GM23248 (cell line): Measurements from ENCODE around the gene BCL2. TPM values are rescaled to one million over a fixed set of nuclear protein-coding genes. Genes with fewer than 3 reads are reported as not detected.

Experiments
- DNase-seq: peaks from one replicate; pipeline ENCODE4 v3.0.0-alpha.2; 2015
- H2AFZ ChIP-seq: fragments of 200-600 bp; sonication (generic); 2 replicates; pipeline ENCODE4 v1.6.1; 2016; ENCODE audit warnings: antibody characterized with exemption
- H3F3A ChIP-seq: fragments of 200-600 bp; sonication (generic); 2 replicates; pipeline ENCODE4 v1.6.1; 2016; ENCODE audit warnings: mild to moderate bottlenecking, antibody characterized with exemption, mixed run types; ENCODE audit not compliant: insufficient read depth
- H3K27ac ChIP-seq: fragments of 200-600 bp; sonication (generic); 2 replicates; pipeline ENCODE4 v1.5.1; 2016; ENCODE audit warnings: mild to moderate bottlenecking
- H3K27me3 ChIP-seq: fragments of 200-600 bp; sonication (generic); replicated peaks from 2 replicates; pipeline ENCODE4 v1.6.1; 2016; ENCODE audit warnings: mild to moderate bottlenecking; ENCODE audit not compliant: insufficient read depth
- H3K36me3 ChIP-seq: fragments of 200-600 bp; sonication (generic); 2 replicates; pipeline ENCODE4 v1.6.1; 2016; ENCODE audit warnings: low read depth, mild to moderate bottlenecking
- H3K4me1 ChIP-seq: fragments of 200-600 bp; sonication (generic); 2 replicates; pipeline ENCODE4 v1.6.1; 2016; ENCODE audit warnings: mild to moderate bottlenecking; ENCODE audit not compliant: insufficient read depth
- H3K4me2 ChIP-seq: fragments of 200-600 bp; sonication (generic); one replicate; pipeline ENCODE4 v1.6.1; 2016; ENCODE audit warnings: mild to moderate bottlenecking; ENCODE audit not compliant: unreplicated experiment
- H3K4me3 ChIP-seq: fragments of 200-600 bp; sonication (generic); 2 replicates; pipeline ENCODE4 v1.5.1; 2016; ENCODE audit warnings: mild to moderate bottlenecking
- H3K79me2 ChIP-seq: fragments of 200-600 bp; sonication (generic); 2 replicates; pipeline ENCODE4 v1.6.1; 2016; ENCODE audit warnings: mild to moderate bottlenecking; ENCODE audit not compliant: insufficient read depth
- H3K9ac ChIP-seq: fragments of 200-600 bp; sonication (generic); 2 replicates; pipeline ENCODE4 v1.6.1; 2016; ENCODE audit warnings: mild to moderate bottlenecking
- H3K9me2 ChIP-seq: fragments of 200-600 bp; sonication (generic); 2 replicates; pipeline ENCODE4 v1.6.1; 2016; ENCODE audit warnings: mixed run types, mild to moderate bottlenecking, moderate library complexity; ENCODE audit not compliant: insufficient read depth
- H3K9me3 ChIP-seq: fragments of 200-600 bp; sonication (generic); one replicate; pipeline ENCODE4 v1.6.1; 2017; ENCODE audit warnings: low read depth
- H4K20me1 ChIP-seq: fragments of 200-600 bp; sonication (generic); 2 replicates; pipeline ENCODE4 v1.6.0; 2016; ENCODE audit not compliant: insufficient read depth
- EZH2 ChIP-seq: fragments of 200-600 bp; sonication (generic); IDR thresholded peaks from 2 replicates; pipeline ENCODE4 v1.6.1; 2018; ENCODE audit warnings: antibody characterized with exemption, mild to moderate bottlenecking; ENCODE audit not compliant: insufficient read depth, poor library complexity, severe bottlenecking
- EZH2phosphoT487 ChIP-seq: fragments of 200-600 bp; sonication (generic); IDR thresholded peaks from 2 replicates; pipeline ENCODE4 v1.6.1; 2018; ENCODE audit warnings: antibody characterized with exemption, moderate library complexity, mild to moderate bottlenecking, low read depth; ENCODE audit not compliant: insufficient read depth
- WGBS, 2 experiments: methylation state at CpG; one replicate each; pipeline ENCODE4 v1.1.6; 2015 to 2017; ENCODE audit warnings: low lambda C conversion rate in 2 of 2, low coverage in 1 of 2; ENCODE audit errors: missing lambda C conversion rate in 2 of 2; 5-methylcytosine and 5-hydroxymethylcytosine counted together
- in situ Hi-C: fragments of 300-500 bp; cut with MboI; formaldehyde crosslinking; loops from 2 replicates; pipeline ENCODE4 v1.15.0; 2020
- polyA plus RNA-seq: library from polyadenylated mRNA; unstranded; fragments of >200 nt; fragmentation: Nextera tagmentation; extraction: Ambion mirVana; gene quantifications from 2 replicates; pipeline ENCODE4 v1.2.1, GENCODE V29; 2016
- total RNA-seq: library from RNA; depleted of rRNA; stranded (reverse); fragments of >200 nt; shearing (Covaris generic); gene quantifications from 2 replicates; pipeline ENCODE4 v1.2.3, GENCODE V29; 2014

The BCL2 gene
- total and polyA plus RNA-seq, 2 experiments from 2014 or later: 0.30 to 1.5 TPM

GRCh38 chr18:63292831-63293683 is 26.5 kb downstream of the BCL2 start:
- Histone ChIP-seq H3K9me2 (no peaks in the 10 kb centered on the region), H3F3A (no peaks in the 10 kb centered on the region), H3K79me2 (no peaks in the 10 kb centered on the region), H3K4me1 (no peaks in the 10 kb centered on the region), H3K27ac (no peak overlapping the region), H3K9ac (no peak overlapping the region), H3K4me2 (no peak overlapping the region), H3K27me3 (no peaks in the 10 kb centered on the region), H3K9me3 (no peaks in the 10 kb centered on the region), H3K4me3 (no peak overlapping the region), H3K36me3 (no peaks in the 10 kb centered on the region), H4K20me1 (no peaks in the 10 kb centered on the region), H2AFZ (no peak overlapping the region)
- TF ChIP-seq EZH2 (no peak), EZH2phosphoT487 (no peak)
- no peak for DNase-seq
- WGBS, 2 experiments: 59 to 66% methylated on average over 11 of the region's 11 CpGs
- in situ Hi-C loops: no loop called here

DNA sequence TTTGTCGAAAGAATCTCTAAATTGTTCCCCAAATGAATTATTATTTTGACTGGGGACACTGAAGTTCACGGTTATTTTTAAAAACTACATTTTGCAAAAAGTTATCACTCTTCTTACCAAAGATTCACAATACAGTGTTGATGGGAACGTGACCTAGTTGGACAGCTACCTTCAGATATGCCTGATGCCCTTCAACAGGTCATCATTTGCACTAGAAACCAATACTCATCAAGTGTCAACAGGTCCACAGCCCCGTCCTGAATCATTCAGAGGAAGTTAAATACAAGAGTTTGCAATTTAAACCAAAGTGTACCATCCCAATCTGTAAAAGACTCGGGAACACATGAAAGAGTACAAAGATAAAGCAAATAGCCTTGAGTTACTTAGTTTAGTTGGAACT is 28.3 kb downstream of the BCL2 start:
- Histone ChIP-seq H3K9me3 (no peaks in the 10 kb centered on the region), H3K4me1 (no peaks in the 10 kb centered on the region), H3K9ac (no peak overlapping the region), H3K4me2 (no peak overlapping the region), H3F3A (no peaks in the 10 kb centered on the region), H3K4me3 (no peak overlapping the region), H4K20me1 (no peaks in the 10 kb centered on the region), H3K9me2 (no peaks in the 10 kb centered on the region), H3K27ac (no peak overlapping the region), H3K36me3 (no peaks in the 10 kb centered on the region), H3K79me2 (no peaks in the 10 kb centered on the region), H3K27me3 (no peaks in the 10 kb centered on the region), H2AFZ (no peak overlapping the region)
- no peak for DNase-seq
- in situ Hi-C loops: no loop called here
- WGBS, 2 experiments: 87 to 89% methylated on average over 5 of the region's 5 CpGs
- TF ChIP-seq EZH2phosphoT487 (no peak), EZH2 (no peak)

DNA sequence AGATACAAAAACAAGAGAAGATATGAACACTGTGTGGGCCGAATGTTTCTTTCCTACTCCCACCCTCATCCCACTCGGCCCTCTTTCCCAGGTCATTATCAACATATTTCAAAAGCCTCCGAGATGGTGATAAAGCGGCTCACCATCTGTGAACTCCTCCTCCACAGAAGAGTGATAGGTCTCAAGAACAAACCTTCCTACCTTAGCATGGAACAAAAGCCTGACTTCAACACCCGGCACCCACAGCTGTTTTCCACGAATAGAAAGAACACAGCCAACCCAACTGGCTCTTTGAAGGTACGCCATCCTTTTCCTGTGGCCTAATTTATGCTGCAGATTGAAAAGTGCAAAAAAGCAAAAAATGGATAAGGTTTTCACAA is 28.8 kb downstream of the BCL2 start:
- no peaks in the 10 kb centered on the region for H4K20me1 ChIP-seq

DNA sequence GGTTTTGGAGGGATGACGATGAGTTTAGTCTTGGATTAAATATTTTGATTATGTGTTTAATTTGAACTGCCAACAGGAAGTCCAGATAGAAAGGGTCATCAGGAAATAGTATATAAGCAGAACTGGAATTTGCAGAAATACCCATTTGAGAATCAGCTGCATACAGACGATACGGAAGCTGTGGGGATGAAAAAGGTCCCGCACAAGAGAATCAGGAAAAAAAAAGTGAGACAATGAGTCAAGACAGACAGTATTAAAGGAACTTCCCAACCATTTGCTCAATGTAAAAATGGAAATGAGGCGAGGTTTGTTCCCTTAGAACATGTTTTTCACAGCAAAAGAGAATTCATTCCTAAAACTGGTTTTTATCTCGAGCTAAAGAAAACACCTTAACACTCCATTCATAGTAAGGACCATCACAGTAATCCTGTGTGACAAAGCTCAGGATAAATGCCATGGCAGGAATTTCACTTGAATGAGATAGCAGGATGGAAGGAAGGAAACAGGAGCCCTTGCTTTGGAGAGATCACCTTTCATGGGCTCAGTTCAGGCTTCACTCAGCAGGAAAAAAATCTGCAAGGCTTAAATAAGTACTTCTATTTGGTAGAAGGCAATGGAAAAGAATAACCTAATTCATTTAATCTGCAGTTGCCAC is 29.3 kb downstream of the BCL2 start:
- no peak overlapping the region for H3K4me2 ChIP-seq
- in situ Hi-C loops: no loop called here
- no peak overlapping the region for H3K4me3 ChIP-seq
- TF ChIP-seq EZH2phosphoT487 (no peak), EZH2 (no peak)
- no peaks in the 10 kb centered on the region for H4K20me1 ChIP-seq
- H3K27ac ChIP-seq: no peak overlapping the region
- H3K27me3 ChIP-seq: no peaks in the 10 kb centered on the region
- no peaks in the 10 kb centered on the region for H3F3A ChIP-seq
- no peaks in the 10 kb centered on the region for H3K9me2 ChIP-seq
- WGBS, 2 experiments: 90 to 92% methylated on average over 6 of the region's 6 CpGs
- no peak overlapping the region for H3K9ac ChIP-seq
- H3K79me2 ChIP-seq: no peaks in the 10 kb centered on the region
- no peak for DNase-seq
- no peaks in the 10 kb centered on the region for H3K4me1 ChIP-seq
- H3K9me3 ChIP-seq: no peaks in the 10 kb centered on the region
- no peaks in the 10 kb centered on the region for H3K36me3 ChIP-seq
- H2AFZ ChIP-seq: no peak overlapping the region

More for the DNA sequence above, 28.8 kb downstream of the BCL2 start:
- Histone ChIP-seq H3K9ac (no peak overlapping the region), H3K9me3 (no peaks in the 10 kb centered on the region), H2AFZ (no peak overlapping the region), H3K27me3 (no peaks in the 10 kb centered on the region), H3F3A (no peaks in the 10 kb centered on the region), H3K4me1 (no peaks in the 10 kb centered on the region), H3K79me2 (no peaks in the 10 kb centered on the region), H3K9me2 (no peaks in the 10 kb centered on the region), H3K36me3 (no peaks in the 10 kb centered on the region), H3K27ac (no peak overlapping the region), H3K4me3 (no peak overlapping the region), H3K4me2 (no peak overlapping the region)
- no peak for DNase-seq
- 92 to 98% methylated on average over 7 of the region's 7 CpGs for WGBS, 2 experiments
- TF ChIP-seq EZH2: no peak
- no peak for TF ChIP-seq EZH2phosphoT487
- in situ Hi-C loops: no loop called here
